ENCODE measurements around the gene MED13L.

GRCh38 chr12:116174904-116175303 is 102.6 kb downstream of the MED13L start:
- TF ChIP-seq, protein P1, sequence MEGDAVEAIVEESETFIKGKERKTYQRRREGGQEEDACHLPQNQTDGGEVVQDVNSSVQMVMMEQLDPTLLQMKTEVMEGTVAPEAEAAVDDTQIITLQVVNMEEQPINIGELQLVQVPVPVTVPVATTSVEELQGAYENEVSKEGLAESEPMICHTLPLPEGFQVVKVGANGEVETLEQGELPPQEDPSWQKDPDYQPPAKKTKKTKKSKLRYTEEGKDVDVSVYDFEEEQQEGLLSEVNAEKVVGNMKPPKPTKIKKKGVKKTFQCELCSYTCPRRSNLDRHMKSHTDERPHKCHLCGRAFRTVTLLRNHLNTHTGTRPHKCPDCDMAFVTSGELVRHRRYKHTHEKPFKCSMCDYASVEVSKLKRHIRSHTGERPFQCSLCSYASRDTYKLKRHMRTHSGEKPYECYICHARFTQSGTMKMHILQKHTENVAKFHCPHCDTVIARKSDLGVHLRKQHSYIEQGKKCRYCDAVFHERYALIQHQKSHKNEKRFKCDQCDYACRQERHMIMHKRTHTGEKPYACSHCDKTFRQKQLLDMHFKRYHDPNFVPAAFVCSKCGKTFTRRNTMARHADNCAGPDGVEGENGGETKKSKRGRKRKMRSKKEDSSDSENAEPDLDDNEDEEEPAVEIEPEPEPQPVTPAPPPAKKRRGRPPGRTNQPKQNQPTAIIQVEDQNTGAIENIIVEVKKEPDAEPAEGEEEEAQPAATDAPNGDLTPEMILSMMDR (conservative IDR thresholded peaks at IDR 0.05; ENCODE audit: low read depth, low read length) = no peak
- TF ChIP-seq MXI1 (IDR thresholded peaks at IDR 0.05; ENCODE audit: borderline replicate concordance, low read depth, low read length) (no peak), POLR2A (IDR thresholded peaks at IDR 0.05; ENCODE audit: low read depth, low read length) (no peak), ELK1 (IDR thresholded peaks at IDR 0.05; ENCODE audit: borderline replicate concordance, low read depth, low read length) (no peak), CEBPB (IDR thresholded peaks at IDR 0.05; ENCODE audit: low read depth, low read length) (no peak), RFX5 (IDR thresholded peaks at IDR 0.05; ENCODE audit: low read depth, low read length) (no peak), MAFK (IDR thresholded peaks at IDR 0.05; ENCODE audit: low read depth, low read length) (no peak), BHLHE40 (IDR thresholded peaks at IDR 0.05; ENCODE audit: low read depth, low read length) (no peak), MAZ (IDR thresholded peaks at IDR 0.05; ENCODE audit: borderline replicate concordance, low read depth, low read length) (no peak), RCOR1 (IDR thresholded peaks at IDR 0.05; ENCODE audit: insufficient replicate concordance, low read length) (no peak), RAD21 (IDR thresholded peaks at IDR 0.05; ENCODE audit: low read length) (no peak), NFE2L2 (IDR thresholded peaks at IDR 0.05; ENCODE audit: low read depth, low read length) (no peak)
- TF ChIP-seq, protein P2, sequence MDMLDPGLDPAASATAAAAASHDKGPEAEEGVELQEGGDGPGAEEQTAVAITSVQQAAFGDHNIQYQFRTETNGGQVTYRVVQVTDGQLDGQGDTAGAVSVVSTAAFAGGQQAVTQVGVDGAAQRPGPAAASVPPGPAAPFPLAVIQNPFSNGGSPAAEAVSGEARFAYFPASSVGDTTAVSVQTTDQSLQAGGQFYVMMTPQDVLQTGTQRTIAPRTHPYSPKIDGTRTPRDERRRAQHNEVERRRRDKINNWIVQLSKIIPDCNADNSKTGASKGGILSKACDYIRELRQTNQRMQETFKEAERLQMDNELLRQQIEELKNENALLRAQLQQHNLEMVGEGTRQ (IDR thresholded peaks at IDR 0.05; ENCODE audit: low read depth, low read length) = no peak
